HFF-Myc (cell line): Measurements from ENCODE around the gene CORO2A.

Experiments
- DNase-seq: peaks from one replicate; pipeline ENCODE4 v3.0.0-alpha.2; 2011; ENCODE audit warnings: low read depth; ENCODE audit errors: extremely low read depth
- H3K4me3 ChIP-seq: replicated peaks from 2 replicates; pipeline ENCODE4 v1.5.1; 2011; ENCODE audit warnings: low read depth, mild to moderate bottlenecking, control low read depth, low read length
- CTCF ChIP-seq: IDR thresholded peaks from 2 replicates; pipeline ENCODE4 v1.5.1; 2012; ENCODE audit warnings: mild to moderate bottlenecking, low read depth, low read length, control low read depth; ENCODE audit errors: missing control alignments

CORO2A gene

GRCh38 chr9:98207606-98208005, 15.2 kb upstream of the CORO2A start:
- peak; percentile 31 for TF ChIP-seq CTCF
- H3K4me3 ChIP-seq, result no peak overlapping the region
- DNase-seq, result no peak

GRCh38 chr9:98206754-98207153, 14.3 kb upstream of the CORO2A start:
- no peak overlapping the region for H3K4me3 ChIP-seq
- DNase-seq, result no peak
- TF ChIP-seq CTCF, result no peak

- no peak for DNase-seq
- TF ChIP-seq CTCF, result no peak
- no peak overlapping the region for H3K4me3 ChIP-seq
Observed at GRCh38 chr9:98204692-98205091, 12.3 kb upstream of the CORO2A start.

GRCh38 chr9:98203153-98203552, 10.7 kb upstream of the CORO2A start:
- no peak for TF ChIP-seq CTCF
- no peak overlapping the region for H3K4me3 ChIP-seq
- no peak for DNase-seq

- no peak overlapping the region for H3K4me3 ChIP-seq
- TF ChIP-seq CTCF, result no peak
- DNase-seq, result no peak
Observed at GRCh38 chr9:98202252-98202651, 9.8 kb upstream of the CORO2A start.

GRCh38 chr9:98201749-98202148, 9.3 kb upstream of the CORO2A start:
- H3K4me3 ChIP-seq, result no peak overlapping the region
- DNase-seq, result no peak
- TF ChIP-seq CTCF, result no peak

GRCh38 chr9:98201102-98201501, 8.7 kb upstream of the CORO2A start:
- DNase-seq, result no peak
- no peak for TF ChIP-seq CTCF
- H3K4me3 ChIP-seq, result no peak overlapping the region
